ENCODE measurements around the gene C2CD5. TPM values are rescaled to one million over a fixed set of nuclear protein-coding genes. Genes with fewer than 3 reads are reported as not detected.

Gene C2CD5
- total RNA-seq, 1 experiment from 2014 or later: 22.9 TPM

- H3K27ac ChIP-seq (ENCODE audit: low read depth, low read length): no peak overlapping the region
- H4K20me1 ChIP-seq (ENCODE audit: insufficient read depth): no peaks in the 10 kb centered on the region
- CTCF ChIA-PET: interaction anchor here (0.6 to 2.6 kb wide), 14 partner anchors 9 to 414 kb away, joined by 3 to 19 read pairs (median 4); no protein-coding TSS in a partner anchor
- no peaks in the 10 kb centered on the region for H3K79me2 ChIP-seq (ENCODE audit: insufficient read depth, low read length)
- no peaks in the 10 kb centered on the region; a peak in 1 of 4 replicates for H3K9me3 ChIP-seq (ENCODE audit: control insufficient read depth in 1 of 2, insufficient read depth in 1 of 2, low read depth in 1 of 2, low read length in 2 of 2)
- BruUV-seq (replicated peaks): no TSS peak
- RAD21 ChIA-PET (ENCODE audit: low non-redundant PET in 1 of 2, low total read pairs in 2 of 2, uncharacterized antibody in 2 of 2, unreplicated experiment in 2 of 2): interaction anchor here in 1 of 2 experiments (0.6 kb wide), 1 partner anchor 400 kb away, joined by 3 read pairs; no protein-coding TSS in a partner anchor
- no peaks in the 10 kb centered on the region for H3K9me2 ChIP-seq (ENCODE audit: insufficient read depth)
- DNase-seq (ENCODE audit: low read depth, low spot score): peak; percentile 26
- POLR2A ChIA-PET: no interaction called here
- no peak overlapping the region for H3K4me2 ChIP-seq (ENCODE audit: low read length)
- no peaks in the 10 kb centered on the region; a peak in 1 of 4 replicates for H3K36me3 ChIP-seq (ENCODE audit: control insufficient read depth in 1 of 2, insufficient read depth in 2 of 2, low read length in 2 of 2)
- H3K27me3 ChIP-seq (ENCODE audit: insufficient read depth, low read length): no peaks in the 10 kb centered on the region
- no peak overlapping the region for H3K4me3 ChIP-seq (replicated peaks in 1 of 2; ENCODE audit: low read depth in 1 of 2, low read length in 2 of 2)
- H3K9ac ChIP-seq (ENCODE audit: low read length): no peak overlapping the region
- TF ChIP-seq ZNF274 (IDR thresholded peaks at IDR 0.05; ENCODE audit: low read depth, low read length): no peak
- peak; percentile 28 for TF ChIP-seq RAD21 (IDR thresholded peaks at IDR 0.05; ENCODE audit: low read depth)
- TF ChIP-seq CTCF (IDR thresholded peaks at IDR 0.05 in 2 of 3, conservative IDR thresholded peaks at IDR 0.05 in 1 of 3; ENCODE audit: borderline replicate concordance in 1 of 3, insufficient read depth in 1 of 3, low read depth in 2 of 3, low read length in 2 of 3): peak; percentile 18 to 68 (median 57); a peak in 5 of 6 replicates
- peak; percentile 69 for ATAC-seq
- no peaks in the 10 kb centered on the region for H3K4me1 ChIP-seq (ENCODE audit: control insufficient read depth in 1 of 2, insufficient read depth in 2 of 2, low read length in 2 of 2)
- H2AFZ ChIP-seq (ENCODE audit: low read depth, low read length, poor library complexity, severe bottlenecking): no peak overlapping the region
- intact Hi-C loops (cut with micrococcal nuclease): loop anchor here (1.0 to 10.0 kb wide), 3 partner anchors 175 to 377 kb away; no protein-coding TSS in a partner anchor
Observed at GRCh38 chr12:22459838-22460490, 84.4 kb downstream of the C2CD5 start.

GRCh38 chr12:22458298-22458937 is 85.9 kb downstream of the C2CD5 start:
- no peak overlapping the region for H3K4me2 ChIP-seq (ENCODE audit: low read length)
- H3K4me3 ChIP-seq (replicated peaks in 1 of 2; ENCODE audit: low read depth in 1 of 2, low read length in 2 of 2): no peak overlapping the region
- H3K36me3 ChIP-seq (ENCODE audit: control insufficient read depth in 1 of 2, insufficient read depth in 2 of 2, low read length in 2 of 2): no peaks in the 10 kb centered on the region; a peak in 1 of 4 replicates
- H3K79me2 ChIP-seq (ENCODE audit: insufficient read depth, low read length): no peaks in the 10 kb centered on the region
- ATAC-seq: no peak
- H3K9me3 ChIP-seq (ENCODE audit: control insufficient read depth in 1 of 2, insufficient read depth in 1 of 2, low read depth in 1 of 2, low read length in 2 of 2): no peaks in the 10 kb centered on the region
- H2AFZ ChIP-seq (ENCODE audit: low read depth, low read length, poor library complexity, severe bottlenecking): no peak overlapping the region
- no peak overlapping the region for H3K27ac ChIP-seq (ENCODE audit: low read depth, low read length)
- no peaks in the 10 kb centered on the region for H3K27me3 ChIP-seq (ENCODE audit: insufficient read depth, low read length)
- intact Hi-C loops (cut with micrococcal nuclease): loop anchor here (10.0 kb wide), 1 partner anchor 176 kb away; no protein-coding TSS in a partner anchor
- POLR2A ChIA-PET: no interaction called here
- no peaks in the 10 kb centered on the region for H3K9me2 ChIP-seq (ENCODE audit: insufficient read depth)
- RAD21 ChIA-PET (ENCODE audit: low non-redundant PET in 1 of 2, low total read pairs in 2 of 2, uncharacterized antibody in 2 of 2, unreplicated experiment in 2 of 2): no interaction called here
- no TSS peak for BruUV-seq (replicated peaks)
- H3K9ac ChIP-seq (ENCODE audit: low read length): no peak overlapping the region
- H4K20me1 ChIP-seq (ENCODE audit: insufficient read depth): no peaks in the 10 kb centered on the region
- no peaks in the 10 kb centered on the region for H3K4me1 ChIP-seq (ENCODE audit: control insufficient read depth in 1 of 2, insufficient read depth in 2 of 2, low read length in 2 of 2)
- CTCF ChIA-PET: interaction anchor here (0.6 to 2.6 kb wide), 8 partner anchors 11 to 761 kb away, joined by 3 to 19 read pairs (median 4); no protein-coding TSS in a partner anchor
- DNase-seq (ENCODE audit: low read depth, low spot score): no peak
- TF ChIP-seq MAX (IDR thresholded peaks at IDR 0.05) (no peak), REST (IDR thresholded peaks at IDR 0.05; ENCODE audit: low read depth) (no peak), ELF1 (IDR thresholded peaks at IDR 0.05; ENCODE audit: borderline replicate concordance, low read depth) (no peak), SP1 (IDR thresholded peaks at IDR 0.05; ENCODE audit: low read depth) (no peak), POLR2A (IDR thresholded peaks at IDR 0.05; ENCODE audit: borderline replicate concordance, extremely low read depth, insufficient read depth, insufficient read length) (no peak), EZH2phosphoT487 (IDR thresholded peaks at IDR 0.05; ENCODE audit: borderline replicate concordance) (no peak), CEBPB (IDR thresholded peaks at IDR 0.05; ENCODE audit: low read depth) (no peak), ZNF274 (IDR thresholded peaks at IDR 0.05; ENCODE audit: low read depth, low read length) (no peak)
